HG03469 (cell line): ENCODE measurements around the gene MRPL23.

Source experiments
- ATAC-seq: cut with Tn5 transposase; IDR thresholded peaks from one replicate; pipeline ENCODE4 v1.9.1; 2021; ENCODE audit warnings: mild to moderate bottlenecking, moderate library complexity, moderate number of reproducible peaks; ENCODE audit not compliant: unreplicated experiment

The MRPL23 gene

DNA sequence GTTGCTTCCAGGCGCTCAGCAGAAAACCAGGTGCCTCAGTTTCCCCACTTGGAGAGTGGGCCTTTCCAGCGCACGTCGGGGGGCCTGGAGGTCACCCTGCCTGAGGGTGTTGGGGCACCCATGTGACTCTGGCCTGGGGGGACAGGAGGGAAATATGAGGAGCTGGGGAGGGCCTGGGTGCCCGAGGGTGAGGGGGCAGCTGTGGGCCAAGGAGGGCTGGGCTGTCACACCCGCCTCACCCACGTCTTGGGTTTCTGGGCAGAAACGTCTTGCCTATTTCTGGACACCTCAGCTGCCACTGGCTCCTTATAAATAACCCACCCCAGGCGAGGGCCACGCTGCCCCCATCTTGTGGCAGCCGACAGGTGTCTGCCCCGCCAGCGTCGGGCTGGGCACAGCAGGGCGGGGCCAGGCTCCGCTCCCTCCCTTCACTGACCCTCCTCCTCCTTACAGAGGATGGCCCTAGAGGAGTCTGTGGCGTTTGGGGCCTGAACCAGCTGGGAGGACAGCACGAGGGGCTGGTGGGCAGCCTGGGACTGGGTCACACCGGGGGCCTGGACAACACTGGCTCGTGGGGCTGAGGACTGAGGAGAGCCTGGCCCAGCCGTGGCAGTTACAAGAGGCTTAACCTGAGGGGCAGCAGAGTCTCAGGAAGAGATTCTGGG lies 26.1 kb upstream of the MRPL23 start:
- no peak for ATAC-seq

DNA sequence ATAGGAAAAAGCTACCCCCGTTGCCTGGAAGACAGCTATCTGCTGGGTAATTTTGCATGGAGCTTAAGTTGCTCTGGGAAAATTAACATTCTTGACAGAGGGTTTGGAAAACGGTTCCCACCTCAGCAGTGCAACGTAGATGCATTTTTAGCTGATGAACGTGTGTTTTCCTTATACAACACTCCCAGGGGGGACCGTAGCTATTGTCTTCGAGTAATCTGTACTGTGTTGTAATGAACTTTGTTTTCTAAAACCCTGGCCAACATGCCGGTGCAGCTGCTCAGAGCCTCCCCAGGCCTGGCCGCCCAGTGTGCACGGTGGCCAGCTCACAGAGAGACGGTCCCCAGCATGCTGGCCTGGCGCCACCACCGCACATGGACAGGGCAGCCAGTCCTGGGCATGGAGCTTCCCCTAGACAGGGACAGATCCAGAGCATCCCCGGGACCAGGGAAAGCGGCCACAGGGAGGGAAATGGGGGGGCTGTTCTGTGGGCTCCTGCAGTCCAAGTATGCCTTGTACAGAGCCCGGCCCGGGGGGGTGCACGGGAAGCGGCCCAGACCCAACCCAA lies 25.5 kb upstream of the MRPL23 start:
- no peak for ATAC-seq

DNA sequence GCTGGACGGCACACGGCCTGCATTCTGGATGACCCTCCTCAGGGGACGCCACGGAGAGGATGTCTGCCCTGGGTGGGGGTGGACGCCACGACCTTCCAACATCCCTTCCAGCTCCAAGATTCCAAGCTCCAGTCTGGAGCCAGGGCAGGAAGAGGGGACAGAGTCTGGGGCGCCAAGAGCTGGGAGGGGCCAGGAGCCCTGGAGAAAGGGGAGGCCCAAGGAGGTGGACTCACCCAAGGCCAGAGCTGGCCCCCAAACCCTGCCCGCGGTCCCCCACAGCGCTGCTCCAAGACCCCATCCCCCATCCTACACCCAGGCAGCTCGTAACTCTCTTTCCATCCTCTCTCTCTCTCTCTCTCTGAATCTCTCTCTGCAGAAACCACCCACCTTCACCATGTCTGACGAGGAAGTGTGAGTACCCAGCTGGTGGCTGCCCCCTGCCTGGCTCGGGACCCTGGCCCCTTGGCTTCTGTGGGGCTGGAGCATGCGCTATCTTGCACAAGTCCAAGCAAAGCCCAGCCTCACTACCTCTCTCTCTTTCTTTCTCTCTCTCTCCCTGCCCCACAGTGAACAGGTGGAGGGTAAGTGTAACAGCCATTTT lies 24.6 kb upstream of the MRPL23 start:
- no peak for ATAC-seq

DNA sequence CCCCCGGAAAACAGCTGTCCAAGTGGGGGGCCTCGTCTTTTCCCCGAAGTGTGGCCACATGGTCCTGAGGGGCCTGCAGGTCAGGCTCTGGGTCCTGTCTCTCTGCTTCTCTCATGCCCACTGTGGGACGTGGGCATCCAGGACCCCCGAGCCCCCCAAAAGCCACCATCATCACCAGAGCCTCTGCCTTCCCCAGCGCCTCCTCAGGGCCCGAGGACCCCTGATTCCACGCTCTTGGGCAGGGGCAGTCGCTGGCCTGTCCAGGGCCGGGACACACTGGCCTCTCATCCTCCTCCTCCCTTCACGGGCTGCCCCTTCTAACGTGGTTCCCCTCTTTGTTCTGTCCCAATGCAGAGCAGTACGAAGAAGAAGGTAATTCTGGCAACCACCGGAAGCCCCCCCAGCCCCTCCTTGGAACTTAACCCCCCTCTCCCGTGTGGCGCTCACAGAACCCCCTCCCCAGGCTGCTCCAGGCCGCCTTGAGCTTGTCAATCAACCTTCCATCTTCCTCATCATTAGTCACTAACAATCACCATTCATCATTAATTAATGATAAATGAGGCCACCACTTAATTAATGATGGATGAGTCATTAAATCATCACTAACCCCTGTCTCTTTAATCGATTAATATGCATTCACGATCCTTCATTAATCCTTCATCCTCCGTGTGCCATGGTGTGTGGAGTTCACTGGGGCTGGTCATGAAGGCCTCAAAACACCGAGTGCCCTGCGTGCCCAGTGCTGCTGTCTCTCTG lies 23.8 kb upstream of the MRPL23 start:
- no peak for ATAC-seq

DNA sequence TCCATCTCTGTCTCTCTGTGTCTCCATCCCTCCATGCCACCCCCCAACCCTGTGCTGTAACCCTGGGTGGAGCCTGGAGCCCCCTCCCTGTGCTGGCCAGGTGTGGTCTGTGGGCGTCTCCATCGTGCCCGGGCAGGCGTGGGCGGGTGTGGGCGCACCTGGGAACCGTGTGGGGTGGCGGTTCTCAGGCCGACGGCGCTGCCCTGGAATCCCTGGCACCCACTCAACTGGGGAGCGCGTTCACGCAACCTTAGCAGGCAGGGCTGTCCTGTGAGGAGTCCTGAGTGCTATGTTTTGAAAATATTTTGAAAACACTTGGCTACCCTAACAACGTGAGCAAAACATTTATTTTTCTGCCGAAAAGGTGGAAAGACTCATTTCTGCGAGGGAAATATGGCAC lies 23.0 kb upstream of the MRPL23 start:
- no peak for ATAC-seq

DNA sequence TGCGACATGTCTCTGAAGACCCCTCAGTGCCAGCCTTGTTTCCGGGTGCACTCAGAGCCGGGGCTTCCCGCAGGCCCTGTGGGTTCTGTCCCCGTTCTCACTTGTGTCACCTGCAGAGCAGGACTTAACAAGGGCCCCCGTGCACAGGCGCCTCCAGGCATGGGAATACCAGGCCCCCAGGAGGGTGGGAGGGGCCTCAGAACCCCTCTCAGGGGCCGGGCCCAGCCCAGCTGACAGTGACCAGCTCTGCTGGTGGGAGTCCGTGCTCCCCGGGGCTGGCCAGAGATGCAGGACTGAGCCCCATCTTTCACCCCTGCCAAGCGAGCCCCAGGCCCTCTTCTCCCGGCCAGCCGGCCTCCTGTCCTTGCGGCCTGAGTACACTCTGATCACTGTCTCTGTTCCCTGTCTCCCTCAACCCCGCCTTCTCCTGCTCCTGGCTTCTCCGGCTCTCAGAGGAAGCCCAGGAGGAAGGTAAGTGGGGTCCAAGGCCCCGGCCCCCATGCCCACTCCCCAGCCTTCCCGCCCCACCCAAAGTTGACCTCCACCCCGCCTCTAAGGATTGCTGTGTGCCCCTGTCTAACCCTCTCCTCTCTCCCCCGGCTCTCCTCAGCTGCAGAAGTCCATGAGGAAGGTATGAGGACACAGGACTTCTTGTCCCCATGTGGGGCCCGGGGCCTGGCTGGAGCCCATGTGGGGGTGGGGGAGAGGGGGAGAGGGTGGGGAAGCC lies 22.3 kb upstream of the MRPL23 start:
- no peak for ATAC-seq

DNA sequence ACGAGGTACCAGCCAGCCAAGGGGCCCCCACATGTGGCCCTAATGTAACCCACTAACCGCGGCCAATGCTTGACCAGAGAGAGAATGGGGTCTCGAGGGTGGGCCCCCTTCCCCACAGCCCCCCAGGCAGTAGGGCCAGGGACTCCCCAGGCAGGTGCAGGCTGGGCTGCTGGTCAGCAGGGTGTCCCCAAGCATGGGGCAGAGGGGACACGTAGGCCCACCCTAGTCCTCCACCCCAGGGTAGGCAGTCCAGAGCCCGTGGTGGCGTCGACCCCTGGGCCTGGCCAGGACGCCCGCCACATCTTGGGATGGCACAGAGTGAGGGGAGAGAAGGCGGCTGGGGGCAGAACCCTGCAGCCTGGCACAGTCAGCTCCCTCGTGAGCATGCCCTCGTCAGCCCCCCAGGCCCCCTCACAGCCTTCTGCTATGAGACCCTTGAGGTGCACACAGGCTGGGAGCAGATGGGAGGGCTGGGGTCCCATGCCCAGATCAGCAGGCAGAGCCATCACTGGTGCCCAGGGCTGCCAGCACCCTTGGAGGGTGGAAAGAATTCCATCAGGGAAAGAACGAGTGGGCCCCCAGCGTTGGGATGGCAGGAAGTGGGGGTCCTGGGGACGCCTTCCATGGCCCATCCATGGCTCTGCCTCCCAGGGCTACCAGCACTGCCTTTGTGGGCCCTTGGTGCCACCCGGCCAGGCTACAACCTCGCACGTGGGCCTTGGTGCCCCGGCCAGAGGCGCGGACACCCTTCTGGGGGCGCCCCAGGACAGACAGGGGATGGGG lies 21.6 kb upstream of the MRPL23 start:
- ATAC-seq = no peak

DNA sequence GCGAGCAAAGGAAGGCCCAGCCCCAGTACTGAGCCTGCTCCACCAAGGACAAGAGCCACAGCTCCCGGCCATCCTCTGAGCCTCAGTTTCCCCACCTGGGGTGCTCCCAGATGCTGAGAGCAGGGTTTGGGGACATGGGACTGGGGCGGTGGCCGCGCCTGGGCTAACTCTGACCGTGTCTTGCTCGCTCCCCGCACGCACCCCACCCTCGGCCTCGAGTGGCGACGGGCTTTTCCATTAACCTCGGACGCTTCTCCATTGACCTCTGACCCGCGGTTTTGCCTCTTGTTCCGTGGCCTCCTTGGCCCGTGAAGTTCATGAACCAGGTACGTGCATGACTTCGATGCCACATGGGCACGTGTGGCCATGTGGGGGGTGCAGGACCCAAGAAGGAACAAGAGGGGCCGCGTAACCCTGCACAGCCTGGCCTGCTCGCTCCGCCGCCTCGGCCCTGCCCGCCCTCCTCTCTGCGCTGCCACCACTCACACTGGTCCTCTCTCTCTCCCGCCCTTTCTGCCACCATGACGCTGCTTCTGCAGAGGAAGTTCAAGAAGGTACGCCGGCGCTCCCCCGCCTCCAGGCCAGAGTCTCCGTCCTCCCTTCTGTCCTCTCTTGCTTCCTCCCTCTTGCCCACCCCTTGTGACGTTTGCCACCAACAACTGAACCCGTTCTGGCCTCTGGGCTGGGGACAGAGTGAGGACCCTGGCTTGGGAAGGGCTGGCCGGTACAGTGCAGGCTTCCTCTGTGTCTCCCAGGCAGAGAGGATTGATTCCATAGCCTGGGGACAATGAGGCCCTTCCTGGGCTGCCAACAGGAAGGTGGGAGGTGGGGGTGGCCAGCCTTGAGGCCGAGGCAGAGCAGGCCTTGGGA lies 20.7 kb upstream of the MRPL23 start:
- ATAC-seq = no peak

DNA sequence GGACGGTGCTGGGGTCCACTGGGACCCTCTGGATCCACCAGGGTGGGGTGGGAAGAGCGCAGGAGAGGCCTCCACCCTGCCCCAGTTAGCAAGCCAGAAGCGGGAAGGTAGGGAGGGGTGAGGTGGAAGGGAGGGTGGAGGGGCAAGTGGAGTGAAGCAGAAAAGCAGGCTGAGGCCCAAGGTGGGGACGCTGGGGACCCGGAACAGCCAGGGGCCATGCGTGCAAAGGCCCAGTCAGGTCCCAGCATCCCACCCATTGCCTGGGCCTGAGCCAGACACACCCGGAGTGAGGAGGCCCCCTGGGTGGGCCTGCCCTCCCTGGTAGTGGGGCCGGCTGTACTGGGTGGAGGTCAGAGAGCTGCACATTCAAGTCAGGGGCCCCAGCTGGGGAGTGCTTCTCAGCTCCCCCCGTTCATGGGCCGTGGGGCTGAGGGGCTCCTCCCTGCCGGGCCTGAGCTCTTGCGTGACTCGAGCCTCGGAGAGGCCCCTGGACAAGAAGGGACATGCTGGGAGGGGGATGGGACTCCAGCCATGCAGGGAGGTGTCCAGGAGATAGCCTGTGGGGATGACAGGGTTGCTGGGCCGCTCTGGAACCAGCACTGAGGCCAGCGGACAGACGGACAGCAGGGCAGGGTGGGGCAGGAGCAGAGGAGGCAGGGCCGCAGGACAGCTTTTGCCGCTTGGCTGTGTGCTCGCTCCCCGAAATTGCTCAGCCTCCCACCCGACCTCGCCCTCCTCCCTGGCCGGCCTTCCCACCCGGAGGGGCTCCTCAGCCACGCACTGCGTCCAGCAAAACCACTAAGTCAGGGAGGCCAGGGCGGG lies 19.9 kb upstream of the MRPL23 start:
- no peak for ATAC-seq

DNA sequence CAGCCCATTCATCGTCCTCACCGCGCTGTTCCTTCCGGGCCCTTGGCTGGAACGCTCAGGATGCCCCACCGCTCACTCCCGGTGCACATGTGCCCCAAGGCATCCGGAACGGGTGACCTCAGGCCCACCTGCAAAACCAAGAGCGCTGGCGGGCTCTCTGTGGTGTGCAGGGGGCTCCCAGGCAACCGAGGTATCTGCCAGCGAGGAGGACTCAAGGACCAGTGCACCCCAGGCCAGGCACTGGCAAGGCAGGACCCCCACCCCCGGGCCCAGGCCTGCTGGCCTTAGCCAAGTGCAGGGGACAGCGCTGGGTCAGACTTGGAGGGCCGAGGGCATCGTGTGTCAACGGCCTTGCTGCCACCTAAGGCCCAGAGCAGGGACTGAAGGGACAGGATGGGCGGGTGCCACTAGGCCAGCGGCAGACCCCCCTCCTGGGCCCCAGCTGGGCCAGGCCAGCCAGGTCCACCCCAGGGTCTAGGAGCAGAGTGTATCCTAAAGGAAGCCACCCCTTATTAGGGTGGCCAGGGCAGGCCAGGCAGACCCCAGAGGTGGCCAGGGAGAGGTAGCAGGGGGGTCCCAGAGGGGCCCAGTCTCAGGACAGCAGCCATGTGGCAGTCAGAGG lies 19.2 kb upstream of the MRPL23 start:
- no peak for ATAC-seq

DNA sequence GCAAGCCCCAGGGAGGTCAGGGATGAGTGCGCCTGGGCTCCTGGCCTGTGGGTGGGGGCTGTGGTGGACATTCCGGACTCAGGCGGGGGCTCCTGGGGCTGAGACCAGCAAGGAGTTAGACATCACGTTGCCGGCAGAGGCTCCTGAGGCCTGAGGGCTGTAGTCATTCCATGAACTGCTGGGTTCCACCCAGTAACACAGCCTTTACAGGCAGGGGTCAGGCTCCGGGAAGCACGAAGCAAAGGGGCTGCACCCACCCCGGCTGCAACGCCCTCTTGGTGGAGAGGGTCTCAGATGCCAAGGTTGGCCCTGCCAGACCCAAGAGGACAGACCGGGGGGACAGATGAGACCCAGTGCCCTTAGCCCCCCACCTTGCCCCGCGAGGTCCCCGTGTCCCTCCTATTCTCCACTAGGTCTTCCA lies 18.7 kb upstream of the MRPL23 start:
- ATAC-seq = no peak

DNA sequence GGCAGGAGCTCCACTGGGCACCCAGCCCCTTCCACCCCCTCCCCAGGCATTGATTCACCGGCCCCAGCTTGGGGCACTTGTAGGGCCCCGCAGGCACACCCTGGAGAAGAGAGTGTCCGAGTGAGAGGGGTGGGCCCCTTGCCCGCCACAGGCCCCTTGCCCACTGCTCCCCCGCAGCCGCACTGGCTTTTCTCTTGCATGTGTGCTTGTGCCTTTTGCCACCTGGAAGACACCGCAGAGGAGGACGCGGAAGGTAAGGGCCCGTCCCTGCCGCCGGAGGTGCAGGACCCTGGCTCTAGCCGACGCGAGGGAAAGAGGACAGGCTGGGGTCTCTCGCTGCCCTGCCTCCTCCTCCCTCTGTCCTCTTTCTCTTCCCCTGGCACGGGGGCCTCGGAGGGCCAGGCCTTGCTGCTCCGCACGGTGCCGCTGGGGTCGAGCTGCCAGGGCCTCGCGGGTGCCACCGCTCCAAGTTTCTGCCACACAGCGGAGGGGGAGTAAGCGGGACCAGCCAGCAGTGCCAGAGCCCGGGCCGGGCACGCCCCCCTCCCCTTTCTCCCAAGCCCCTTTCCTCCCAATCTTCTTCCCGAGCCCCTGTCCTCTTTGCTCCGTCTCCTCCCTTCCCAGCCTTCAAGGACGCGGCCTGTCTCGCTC lies 18.1 kb upstream of the MRPL23 start:
- ATAC-seq = no peak

DNA sequence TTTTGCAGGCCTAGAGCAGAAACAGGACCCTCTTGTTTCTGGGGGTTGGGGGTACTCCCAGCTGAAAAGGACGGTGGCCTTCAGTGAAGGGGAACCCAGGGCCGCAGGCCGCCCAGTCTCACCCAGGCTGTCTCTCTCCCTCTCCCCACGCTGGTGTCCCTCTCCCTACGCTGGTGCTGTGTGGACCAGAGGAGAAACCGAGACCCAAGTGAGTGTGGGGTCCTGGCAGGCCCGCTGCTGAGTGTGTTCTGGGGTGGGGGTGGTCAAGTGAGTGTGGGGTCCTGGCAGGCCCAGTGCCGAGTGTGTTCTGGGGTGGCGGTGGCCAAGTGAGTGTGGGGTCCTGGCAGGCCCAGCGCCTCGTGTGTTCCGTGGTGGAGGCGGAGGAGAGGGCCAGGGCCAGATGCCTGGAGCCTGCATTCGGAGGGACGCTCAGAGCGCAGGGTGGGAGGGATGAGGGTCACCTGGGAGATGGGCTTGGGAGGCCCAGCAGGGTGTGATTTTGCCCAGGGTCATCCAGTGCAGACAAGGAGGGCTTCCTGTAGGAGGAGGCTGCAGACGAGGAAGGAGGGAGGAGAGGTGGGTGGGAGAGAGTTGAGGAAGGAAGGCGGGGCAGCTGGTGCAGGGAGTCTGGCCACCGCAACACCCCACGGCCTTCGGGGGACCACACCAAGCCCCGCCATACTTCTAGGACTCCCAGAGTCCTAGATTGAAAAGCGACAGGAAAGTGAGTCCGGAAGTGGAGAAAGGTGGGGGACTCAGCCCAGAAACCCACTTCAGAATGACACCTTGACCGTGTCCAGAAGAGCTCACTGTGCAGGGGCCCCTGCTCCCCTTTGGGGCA lies 17.3 kb upstream of the MRPL23 start:
- ATAC-seq = no peak

DNA sequence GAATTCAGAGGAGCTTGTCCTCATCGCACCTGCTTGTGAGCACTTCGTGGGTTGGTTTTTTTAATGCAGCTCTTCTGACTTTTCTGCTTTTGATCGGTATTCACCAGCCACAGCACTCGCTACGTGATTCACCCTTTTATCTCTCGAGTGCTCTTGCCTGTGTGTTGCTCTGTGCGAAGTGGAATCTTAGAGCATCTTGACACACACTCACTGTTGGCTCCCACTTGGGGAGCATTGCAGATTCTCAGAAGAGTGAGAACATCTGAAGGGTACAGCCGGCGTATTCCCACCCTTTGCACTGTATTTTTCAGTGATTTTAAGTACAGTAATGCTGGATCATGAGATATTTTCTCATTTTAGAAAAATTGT lies 16.7 kb upstream of the MRPL23 start:
- no peak for ATAC-seq

DNA sequence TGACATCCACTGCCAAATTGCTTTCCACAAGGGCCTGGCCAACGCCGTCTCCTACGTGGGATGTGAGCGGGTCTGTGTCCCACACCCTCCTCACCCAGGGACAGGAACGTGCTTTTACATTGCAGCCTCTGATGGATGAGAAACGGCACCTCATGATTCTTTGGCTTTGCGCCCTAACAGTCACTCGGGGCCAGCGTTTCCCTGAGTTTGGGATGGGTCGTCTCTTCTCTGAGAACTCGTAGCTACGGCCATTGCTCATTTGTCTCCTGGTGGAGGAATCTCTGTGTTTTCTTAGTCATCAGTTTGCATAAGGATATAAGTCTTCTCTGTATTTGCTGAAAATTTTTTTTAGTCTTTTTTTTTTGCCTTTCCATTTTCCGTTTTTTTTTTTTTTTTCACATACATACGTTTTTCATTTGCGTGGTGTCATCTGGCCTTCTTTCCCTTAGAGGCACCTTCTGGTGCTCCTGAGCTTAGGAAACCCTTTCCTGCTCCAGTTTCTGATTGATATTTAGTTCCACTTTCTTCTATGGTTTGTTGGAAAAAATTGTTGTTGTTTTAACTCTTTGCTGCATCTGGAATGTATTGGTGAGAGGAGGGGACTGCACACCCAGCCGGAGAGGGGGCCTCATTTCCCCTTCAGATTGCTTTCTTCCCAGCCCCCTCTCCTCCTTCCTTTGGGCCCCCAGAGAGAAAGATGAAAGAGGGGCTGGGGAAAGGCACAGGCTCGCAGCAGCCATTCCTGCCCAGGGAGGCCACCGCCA lies 15.6 kb upstream of the MRPL23 start:
- ATAC-seq = no peak

DNA sequence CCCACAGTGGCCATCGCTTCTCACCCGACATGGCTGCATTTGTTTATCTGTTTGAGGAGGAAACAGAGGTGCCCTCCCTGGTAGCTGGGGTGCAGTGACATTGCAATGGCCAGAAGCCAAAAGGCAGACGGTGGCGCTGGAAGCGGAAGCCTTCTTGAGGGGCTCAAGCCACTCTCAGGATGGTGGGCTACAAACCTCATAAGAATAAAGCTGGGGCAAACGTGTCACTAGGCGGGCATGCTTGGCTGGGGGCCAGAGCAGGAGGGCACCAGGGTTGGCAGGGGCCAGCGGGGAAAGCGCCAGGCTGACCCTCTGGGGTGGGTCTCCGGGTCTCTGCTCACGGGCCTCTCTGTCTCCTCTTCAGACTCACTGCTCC lies 15.0 kb upstream of the MRPL23 start:
- no peak for ATAC-seq
